Mucosa of gallbladder (tissue), 1 donor: ENCODE results near the gene RPS15A. TPM values are rescaled to one million over a fixed set of nuclear protein-coding genes. Genes with fewer than 3 reads are reported as not detected.
A peak's percentile ranks its signal among the peaks of the same experiment; 100 is the strongest.
"Not testable (repeated sequence)": the region's sequence is repeated elsewhere in the genome, so short reads cannot be mapped to it uniquely, and the experiment has no call there.

Experiments used
- DNase-seq: peaks from one replicate; pipeline ENCODE4 v3.0.0-alpha.2; 2020; ENCODE audit warnings: low spot score
- total RNA-seq: library from RNA; stranded (reverse); gene quantifications from one replicate; pipeline ENCODE4 v1.2.1, GENCODE V29; 2021
- donor health status: DM: no; HTN: no; CAD: no.

The RPS15A gene
- total RNA-seq, 1 donor from 2014 or later, result 899 TPM

DNA sequence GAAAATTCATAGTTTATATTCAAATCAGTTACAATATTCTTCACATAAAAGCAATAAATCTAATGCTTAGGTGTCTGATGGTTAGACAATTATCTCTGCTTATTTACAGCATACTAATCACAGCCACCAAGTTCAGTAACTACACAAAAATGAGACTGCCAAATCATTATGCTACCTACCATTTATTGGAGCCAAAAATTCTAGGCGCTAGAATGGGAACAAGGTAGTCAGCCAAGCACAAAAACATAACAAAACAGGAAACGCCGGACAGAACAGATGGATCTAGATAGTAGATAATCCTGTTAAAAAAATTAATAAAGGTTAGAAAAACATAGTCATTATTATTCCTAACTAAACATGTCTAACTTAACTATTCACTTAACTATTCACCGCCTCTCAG, 7.6 kb upstream of the RPS15A start:
- no peak for DNase-seq

DNA sequence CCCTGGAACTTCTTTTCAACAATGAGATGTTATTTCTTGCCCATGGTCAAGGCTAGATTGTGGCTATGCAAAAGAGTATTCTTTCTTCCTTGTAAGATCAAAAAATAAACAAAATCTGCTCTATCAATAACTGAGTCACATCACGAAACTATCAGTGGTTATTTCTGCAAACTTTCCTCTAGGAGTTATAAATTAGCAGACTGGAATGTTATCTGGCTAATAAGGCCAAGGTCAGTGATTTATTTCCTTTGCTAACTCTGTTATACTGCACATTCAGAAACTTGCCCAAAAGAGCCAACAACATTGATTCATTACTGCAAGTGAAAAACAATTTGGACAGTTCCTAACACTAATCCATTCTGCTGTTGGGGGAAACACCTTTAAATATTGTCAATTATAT, 6.2 kb upstream of the RPS15A start:
- DNase-seq, result no peak

DNA sequence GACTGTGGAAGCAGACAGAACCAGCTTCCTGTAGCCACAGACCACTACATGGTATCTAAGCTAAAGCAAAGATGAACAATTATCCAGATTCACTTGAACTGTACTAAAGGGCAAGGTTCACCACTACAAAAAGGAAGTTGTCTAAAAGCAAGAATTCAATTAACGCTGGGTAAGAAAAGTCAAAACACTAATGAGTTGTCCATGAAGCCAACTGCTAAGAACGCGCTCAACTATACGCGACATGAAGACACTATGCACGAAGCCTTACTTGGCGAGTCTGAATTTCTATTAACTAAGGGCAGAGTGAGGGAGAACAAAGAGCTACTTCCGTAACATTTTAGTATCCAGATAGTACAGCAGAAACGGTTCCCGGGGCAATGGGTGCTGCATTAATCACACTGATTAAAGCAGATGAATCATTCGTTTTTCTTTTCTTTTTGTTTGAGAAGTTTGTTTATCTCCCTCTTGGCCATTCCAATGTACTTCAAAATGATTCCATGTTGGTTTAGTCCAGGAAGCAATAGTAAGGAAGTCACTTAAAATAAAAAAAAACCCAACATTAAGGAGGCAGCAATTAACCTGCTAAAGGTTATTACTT, 2.8 kb upstream of the RPS15A start:
- no peak for DNase-seq

DNA sequence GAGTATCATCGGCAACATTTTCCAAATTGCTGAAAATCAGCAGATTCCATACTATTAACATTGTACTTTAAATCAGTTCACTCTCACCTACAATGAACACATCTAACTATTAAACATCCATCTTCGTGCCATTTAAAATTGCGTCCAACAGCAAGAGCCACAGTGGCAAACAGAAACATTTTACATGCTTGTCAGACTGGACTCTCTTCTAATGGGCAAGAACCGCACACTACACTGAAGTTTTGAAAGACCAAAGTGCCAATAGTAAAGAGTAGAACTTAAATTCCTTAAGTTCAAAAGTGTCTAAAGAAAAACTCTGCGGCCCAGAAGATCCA, 652 bp downstream of the RPS15A start:
- no peak for DNase-seq

DNA sequence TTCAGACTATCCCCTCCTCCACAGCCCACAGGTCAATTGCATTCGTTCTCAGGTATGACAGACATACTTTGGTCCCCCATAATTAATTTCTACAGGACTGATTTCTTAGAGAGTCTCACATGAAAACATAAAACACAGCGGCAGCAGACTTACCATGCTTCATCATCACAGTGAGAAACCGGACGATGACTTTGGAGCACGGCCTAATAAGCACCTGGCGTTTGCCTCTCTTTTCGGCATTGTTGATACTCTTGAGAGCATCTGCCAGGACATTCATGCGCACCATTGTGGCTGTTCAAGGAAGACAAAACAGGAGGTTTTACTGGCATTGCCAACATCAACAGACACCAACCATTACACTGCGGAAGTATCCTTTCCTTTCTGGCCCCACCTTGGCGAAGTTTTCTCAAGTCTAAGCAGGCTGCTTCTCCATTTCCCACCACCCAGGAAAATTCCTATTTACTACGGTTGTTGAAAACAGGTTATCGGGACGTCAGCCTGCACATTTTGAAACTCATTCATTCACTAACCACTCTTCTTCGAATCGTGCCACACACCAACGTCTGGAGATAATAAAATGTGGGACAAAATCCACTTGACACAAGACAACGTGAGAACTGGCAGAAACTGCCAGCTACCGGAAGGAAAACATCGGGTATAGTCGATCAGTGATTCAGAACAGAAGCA, 1.2 kb downstream of the RPS15A start:
- no peak for DNase-seq

DNA sequence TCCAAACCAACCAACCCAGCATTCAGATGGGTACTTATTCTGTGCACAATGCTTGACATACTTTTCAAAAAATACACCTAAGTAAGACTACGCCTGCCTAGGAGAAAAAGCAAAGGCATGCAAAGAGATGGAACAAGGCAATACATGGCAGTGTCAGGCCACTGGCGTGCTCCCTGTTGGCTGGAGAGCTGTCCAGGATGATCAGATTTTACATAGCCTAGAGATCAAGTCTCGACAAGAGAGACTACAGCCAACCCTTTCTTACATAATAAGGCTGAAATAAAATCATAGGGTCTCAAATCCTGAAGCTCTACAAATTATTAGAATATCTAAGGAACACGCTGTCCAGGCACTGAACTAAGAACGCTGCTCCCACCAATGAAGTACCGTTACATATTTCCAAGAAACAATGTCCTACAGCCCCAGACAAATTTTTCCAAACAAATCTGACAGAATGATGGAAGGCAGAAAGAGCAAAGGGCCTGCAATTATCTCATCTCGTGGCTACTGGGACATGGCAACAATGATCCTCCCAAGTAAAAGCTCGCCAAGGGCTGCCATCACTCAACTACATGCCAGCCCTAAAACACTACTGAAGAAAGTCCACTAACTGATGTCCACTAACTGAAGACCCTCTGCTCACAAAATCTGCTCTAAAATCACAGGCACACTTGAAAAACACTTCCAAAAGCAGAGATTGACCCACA, 5.1 kb downstream of the RPS15A start:
- DNase-seq, result no peak

DNA sequence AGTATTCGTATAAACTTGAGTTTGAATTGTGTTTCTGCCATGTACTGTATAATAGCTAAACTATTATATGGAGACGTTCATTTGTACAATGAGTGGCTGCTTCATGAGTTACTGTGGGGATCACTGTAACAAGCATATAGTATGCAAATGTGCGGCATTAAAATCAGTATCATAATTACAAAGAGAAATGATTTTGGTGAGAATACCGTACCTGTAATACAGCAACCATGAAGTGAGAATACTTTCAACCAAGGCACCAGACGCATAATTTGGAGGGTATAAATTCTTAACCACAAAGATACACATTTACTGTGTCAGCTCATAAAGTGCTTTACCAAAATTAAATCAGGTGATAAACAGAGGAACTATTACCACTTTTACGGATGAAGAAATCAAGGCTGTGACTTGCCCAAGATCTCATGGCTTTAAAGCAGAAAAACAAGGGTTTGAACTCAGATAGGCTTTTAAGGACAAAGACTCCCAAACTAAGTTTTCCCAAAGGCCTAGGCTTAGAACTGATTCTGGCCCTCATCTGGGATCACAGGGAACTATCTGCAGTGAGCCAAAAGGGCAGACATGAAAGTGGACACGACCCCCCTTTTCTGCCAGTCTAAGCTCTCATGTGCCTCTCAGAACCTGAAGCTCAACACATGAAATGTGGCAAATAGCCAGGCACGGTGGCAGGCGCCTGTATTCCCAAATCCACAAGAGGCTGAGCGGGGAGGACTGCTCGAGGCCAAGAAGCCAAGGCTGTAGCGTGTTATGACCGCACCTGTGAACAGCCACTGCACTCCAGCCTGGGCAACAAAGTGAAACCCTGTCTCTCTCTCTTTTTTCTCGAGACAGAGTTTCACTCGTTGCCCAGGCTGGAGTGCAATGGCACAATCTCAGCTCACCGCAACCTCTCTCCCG, 6.4 kb downstream of the RPS15A start:
- no peak for DNase-seq

DNA sequence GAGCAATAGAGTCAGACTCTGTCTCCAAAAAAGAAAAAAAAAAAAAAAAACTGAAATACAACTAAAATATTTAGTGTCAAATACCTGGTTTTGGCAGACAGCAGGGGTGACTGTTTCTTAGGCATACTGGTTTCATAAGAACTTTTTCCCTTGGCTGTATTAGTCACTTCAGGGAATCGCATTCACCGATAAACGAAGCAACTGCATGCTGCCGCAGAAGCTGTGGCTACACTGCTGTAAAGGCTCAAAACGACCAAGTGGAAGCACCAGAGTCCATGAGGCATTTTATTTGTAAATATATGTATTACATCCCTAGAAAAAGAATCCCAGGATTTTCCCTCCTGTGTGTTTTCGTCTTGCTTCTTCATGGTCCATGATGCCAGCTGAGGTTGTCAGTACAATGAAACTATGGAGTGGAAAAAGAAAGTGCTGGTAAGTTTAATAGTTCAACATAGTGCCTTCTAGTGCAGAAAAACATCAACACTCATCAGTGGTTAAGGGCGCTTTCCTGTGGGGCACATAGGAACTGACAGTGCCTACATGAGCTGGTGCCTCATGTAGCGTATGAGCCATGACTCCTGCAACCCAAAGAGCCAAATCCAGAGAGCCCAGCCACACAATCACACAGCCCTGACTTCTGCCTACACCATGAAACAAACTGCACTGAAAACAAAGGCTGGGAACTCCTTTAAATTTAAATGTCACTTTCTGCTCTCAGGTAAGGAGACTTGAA, 7.3 kb downstream of the RPS15A start:
- DNase-seq, result no peak

DNA sequence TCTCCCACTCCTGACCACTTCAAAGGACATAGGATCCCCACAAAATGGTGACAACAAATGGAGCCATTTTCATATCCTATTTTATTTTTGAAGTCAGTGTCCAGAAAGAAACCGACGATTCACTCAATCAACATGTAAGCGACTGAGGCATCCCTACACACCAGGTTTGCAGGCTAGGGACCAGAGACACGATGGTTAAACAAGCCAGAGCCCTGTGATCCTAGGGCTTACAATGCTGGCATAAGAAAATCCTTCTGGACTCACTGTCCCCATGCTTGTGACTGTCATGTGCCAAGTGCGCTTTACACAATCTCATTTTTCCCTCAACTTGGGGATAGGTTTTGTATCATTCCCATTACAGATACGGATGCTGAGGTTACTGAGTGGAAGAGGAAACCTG, 8.9 kb downstream of the RPS15A start:
- DNase-seq, result not testable (repeated sequence)

DNA sequence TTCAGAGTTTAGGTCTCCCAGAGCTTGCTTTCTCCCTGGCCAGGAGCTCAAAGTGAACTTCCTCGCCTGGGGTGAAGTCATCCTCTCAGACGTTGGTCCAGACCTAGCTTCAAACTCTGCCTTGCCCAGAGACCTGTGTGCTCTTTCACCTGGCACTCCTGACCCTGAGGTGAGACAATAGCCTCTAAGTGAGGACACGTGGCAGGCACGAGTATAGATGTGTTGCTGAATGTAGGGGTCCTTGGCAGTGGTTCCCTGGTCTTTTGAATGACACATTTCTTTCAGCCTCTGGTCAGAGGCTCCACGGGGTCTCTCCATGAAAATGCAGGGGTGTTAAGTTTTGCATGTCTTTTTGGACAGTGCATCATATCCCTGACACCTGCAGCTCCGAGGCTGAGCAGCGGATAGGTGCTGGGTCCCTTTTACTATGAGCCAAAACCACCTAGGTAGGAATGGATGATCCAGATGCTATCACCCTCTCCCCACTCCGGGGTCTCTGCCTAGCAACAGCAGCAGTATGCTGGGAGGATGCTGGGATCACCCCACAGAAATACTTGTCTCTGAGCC, 9.6 kb downstream of the RPS15A start:
- DNase-seq, result not testable (repeated sequence)

DNA sequence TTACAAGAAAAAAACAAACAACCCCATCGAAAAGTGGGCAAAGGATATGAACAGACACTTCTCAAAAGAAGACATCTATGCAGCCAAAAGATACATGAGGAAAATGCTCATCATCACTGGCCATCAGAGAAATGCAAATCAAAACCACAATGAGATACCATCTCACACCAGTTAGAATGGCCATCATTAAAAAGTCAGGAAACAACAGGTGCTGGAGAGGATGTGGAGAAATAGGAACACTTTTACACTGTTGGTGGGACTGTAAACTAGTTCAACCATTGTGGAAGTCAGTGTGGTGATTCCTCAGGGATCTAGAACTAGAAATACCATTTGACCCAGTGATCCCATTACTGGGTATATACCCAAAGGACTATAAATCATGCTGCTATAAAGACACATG, 12.5 kb downstream of the RPS15A start:
- DNase-seq, result not testable (repeated sequence)

DNA sequence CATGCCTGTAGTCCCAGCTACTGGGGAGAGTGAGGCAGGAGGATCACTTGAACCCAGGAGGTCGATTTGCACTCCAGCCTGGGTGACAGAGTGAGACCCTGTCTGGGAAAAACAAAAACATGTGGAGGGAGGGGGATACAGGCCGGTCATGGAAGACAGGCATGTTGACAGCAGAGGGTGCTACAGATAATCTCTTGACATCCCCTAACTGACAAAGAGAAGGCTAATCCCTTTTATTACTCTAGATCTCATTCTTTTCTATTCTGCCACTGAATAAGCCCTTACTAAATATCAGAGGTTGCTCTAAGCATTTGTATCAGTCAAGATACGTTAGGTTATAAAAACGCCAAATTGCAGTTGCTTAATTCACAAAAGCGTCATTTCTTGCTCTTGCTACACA, 13.8 kb downstream of the RPS15A start:
- not testable (repeated sequence) for DNase-seq

DNA sequence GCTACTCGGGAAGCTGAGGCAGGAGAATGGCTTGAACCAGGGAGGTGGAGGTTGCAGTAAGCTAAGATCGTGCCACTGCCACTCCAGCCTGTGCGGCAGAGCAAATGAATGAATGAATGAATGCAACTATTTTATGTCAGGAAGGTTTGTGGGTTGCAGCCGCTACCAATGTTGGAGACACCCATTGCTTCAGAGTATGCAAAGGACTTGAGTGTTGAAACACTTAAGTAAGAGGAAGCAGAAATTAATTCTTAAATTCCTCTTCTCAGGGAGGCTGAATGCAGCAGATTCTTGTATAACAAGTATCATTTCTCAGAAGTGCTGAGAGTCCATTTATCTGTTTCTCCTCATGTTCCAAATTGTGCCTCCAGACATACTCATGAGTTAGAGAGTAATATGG, 15.5 kb downstream of the RPS15A start:
- not testable (repeated sequence) for DNase-seq

DNA sequence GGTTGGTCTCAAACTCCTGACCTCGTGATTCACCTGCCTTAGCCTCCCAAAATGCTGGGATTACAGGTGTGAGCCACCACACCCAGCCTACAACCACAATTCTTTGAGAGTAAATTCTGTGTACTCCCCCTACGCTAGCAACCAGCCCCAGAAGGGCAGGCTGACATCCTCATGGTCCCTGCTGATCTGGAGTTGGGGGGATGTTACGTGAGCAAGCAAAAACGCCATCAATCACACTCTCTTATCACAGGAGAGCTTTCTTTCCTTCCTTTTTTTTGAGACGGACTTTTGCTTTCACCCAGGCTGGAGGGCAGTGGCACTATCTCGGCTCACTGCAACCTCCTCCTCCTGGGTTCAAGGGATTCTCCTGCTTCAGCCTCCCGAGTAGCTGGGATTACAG, 18.0 kb downstream of the RPS15A start:
- not testable (repeated sequence) for DNase-seq

DNA sequence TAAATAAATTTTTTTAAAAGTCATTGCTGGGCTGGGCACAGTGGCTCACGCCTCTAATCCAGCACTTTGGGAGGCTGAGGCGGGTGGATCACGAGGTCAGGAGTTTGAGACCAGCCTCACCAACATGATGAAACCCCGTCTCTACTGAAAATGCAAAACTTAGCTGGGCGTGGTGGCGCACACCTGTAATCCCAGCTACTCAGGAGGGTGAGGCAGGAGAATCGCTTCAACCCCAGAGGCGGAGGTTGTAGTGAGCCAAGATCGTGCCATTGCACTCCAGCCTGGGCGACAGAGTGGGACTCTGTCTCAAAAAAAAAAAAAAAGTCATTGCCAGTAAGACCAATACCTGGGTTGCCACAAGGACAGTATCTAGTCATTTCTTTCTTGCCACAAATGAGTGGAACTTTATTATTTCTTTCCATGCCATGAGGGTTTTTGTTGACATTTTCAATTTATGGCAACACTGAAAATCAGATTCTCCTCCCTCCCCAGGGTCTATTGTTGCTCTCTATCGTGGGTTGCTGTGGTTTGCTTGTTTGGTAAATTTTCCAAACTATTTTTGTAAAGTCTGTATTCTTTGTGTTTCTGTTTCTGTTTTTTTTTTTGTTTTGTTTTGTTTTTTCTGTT, 19.7 kb downstream of the RPS15A start:
- DNase-seq, result not testable (repeated sequence)

DNA sequence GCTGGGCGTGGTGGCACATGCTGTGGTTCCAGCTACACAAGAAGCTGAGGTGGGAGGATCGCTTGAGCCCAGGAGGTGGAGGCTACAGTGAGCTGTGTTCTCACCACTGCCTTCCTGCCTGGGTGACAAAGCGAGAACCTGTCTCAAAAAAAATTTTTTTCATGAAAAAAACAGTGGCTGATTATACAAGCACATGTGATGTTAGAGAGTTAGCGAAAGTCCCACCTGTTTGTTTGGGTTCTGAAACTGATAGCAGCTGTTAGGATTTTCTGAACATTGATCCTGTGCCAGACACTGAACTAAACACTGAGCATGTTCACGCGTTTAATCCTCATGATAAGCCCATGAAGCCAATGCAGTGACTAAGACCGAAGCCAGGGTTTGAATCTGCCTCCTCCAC, 22.9 kb downstream of the RPS15A start:
- not testable (repeated sequence) for DNase-seq

DNA sequence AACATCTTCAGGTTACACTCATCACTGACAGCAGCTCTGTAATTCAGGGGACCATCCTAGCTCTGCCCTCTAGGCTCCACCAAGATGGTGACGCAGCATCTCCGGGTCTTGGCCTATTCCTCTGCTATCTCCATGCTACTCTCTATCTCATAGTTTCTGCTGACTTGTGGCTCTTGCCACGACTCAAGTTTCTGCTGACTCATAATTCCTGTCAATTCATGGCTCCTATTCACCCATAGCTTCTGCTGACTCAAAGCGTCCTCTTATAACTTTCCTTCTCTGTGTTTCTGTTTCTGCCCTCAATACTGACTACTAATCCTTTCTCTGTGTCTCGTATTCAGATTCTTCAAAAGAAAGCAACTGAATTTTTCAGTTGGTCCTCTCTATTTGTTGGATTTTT, 27.4 kb downstream of the RPS15A start:
- DNase-seq, result not testable (repeated sequence)

DNA sequence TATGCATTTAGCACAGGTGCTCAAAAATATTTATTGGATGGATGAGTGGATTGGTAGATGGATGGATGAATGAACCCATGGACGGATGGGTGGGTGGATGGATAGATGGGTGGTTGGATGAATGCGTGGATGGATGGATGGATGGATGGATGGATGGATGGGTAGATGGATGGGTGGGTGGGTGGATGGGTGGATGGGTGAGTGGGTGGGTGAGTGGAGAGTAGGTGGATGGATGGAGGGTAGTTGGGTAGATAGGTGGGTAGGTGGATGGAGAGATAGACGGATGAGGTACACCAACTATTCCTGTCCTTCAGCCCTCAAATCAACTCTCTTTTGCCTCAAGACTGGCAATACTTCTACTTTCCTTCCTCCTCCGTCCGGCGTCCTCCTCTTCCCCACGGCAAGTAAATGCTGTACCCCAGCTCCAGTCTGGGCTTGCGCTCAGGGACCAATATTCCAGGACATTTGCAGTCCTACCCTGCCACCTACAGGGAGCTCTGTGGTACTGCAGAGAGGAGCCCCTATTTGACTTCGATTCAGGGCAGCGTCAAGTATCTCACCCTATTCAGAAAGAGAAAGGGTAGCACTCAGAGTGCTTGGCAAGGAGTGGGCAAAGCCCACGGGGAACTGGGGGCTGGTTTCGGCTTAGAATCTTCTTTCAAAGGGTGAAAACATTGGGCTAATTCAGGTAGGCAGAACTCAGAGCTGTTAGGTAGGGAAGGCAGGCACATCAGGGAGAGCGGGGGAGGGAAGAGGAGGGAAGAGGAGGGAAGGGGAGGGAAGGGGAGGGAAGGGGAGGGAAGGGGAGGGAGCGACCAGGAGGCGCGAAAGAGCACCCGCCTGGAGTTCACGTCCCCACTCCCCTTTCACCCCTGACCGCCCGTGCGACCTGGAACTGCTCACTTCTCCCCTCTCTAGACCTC, 30.3 kb downstream of the RPS15A start:
- DNase-seq, result peak; percentile 49

DNA sequence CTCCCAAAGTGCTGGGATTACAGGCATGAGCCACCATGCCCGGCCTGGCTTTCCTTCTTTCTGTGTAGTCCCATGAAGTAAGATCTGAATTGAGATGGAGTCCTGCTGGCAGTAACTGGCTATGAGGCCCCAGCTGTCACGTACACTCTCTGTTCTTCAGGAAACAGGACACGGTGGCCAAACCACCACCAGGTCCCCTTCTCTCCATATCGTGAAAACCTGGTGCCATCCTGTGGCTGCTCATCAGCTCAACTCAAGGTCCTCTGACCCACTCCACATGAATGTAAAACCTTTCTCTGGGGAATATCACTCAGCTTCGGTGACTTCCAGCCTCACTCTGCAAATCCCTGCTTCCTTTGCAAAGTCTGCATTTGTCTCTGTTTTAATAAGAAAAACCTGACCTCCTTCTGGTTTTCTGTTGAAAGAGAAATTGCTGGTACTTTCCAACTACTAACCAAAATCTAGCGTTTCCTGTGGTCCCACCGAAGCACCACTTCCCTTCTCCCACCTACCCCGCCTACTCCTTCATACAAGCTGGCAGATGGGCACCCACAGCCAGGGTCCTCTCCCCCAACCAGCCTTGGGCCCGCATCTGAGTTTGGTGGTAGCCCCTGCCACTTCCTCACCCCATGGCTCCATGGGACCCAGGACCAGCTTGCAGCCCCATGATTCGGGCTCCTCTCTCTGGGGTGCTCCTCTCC, 32.0 kb downstream of the RPS15A start:
- DNase-seq, result not testable (repeated sequence)
